Neuron (in vitro differentiated cells): ENCODE measurements around the gene ZNF446.
"Not testable (repeated sequence)": the region's sequence is repeated elsewhere in the genome, so short reads cannot be mapped to it uniquely, and the experiment has no call there.

Experiments
- H2AFZ ChIP-seq: one replicate; pipeline ENCODE4 v1.6.1; 2013; ENCODE audit warnings: low read depth, mild to moderate bottlenecking, inconsistent platforms, low read length, moderate library complexity
- H3K27me3 ChIP-seq: one replicate; pipeline ENCODE4 v1.6.1; 2013; ENCODE audit warnings: low read length; ENCODE audit not compliant: insufficient read depth
- H3K36me3 ChIP-seq: one replicate; pipeline ENCODE4 v1.6.1; 2013; ENCODE audit warnings: low read length; ENCODE audit not compliant: insufficient read depth
- H3K4me1 ChIP-seq: one replicate; pipeline ENCODE4 v1.6.1; 2013; ENCODE audit warnings: low read length; ENCODE audit not compliant: insufficient read depth
- H3K4me3 ChIP-seq: 2 replicates; pipeline ENCODE4 v1.5.1; 2013; ENCODE audit warnings: mild to moderate bottlenecking, low read length, moderate library complexity
- H3K9me3 ChIP-seq: one replicate; pipeline ENCODE4 v1.6.1; 2013; ENCODE audit warnings: low read length

The ZNF446 gene

GRCh38 chr19:58497634-58498170, 21.6 kb downstream of the ZNF446 start:
- H3K4me3 ChIP-seq = no peak overlapping the region
- H3K4me1 ChIP-seq = peaks cover 12% of the 10 kb centered on the region
- H3K36me3 ChIP-seq = no peaks in the 10 kb centered on the region
- H3K9me3 ChIP-seq = no peaks in the 10 kb centered on the region
- no peaks in the 10 kb centered on the region for H3K27me3 ChIP-seq
- no peak overlapping the region for H2AFZ ChIP-seq

- Histone ChIP-seq H2AFZ (peak overlapping the region; percentile 42), H3K4me1 (peaks cover 12% of the 10 kb centered on the region), H3K27me3 (no peaks in the 10 kb centered on the region), H3K4me3 (peak overlapping the region; percentile 51), H3K9me3 (no peaks in the 10 kb centered on the region), H3K36me3 (no peaks in the 10 kb centered on the region)
These were observed 22.3 kb downstream of the ZNF446 start for GRCh38 chr19:58498316-58499020.

- Histone ChIP-seq H3K27me3 (no peaks in the 10 kb centered on the region), H3K36me3 (no peaks in the 10 kb centered on the region)
These were observed 23.1 kb downstream of the ZNF446 start for GRCh38 chr19:58499021-58499927.

GRCh38 chr19:58500242-58500641, 24.1 kb downstream of the ZNF446 start:
- peak overlapping the region; percentile 51 for H3K4me3 ChIP-seq
- H3K27me3 ChIP-seq = no peaks in the 10 kb centered on the region
- H3K9me3 ChIP-seq = no peaks in the 10 kb centered on the region

More at GRCh38 chr19:58499021-58499927, 23.1 kb downstream of the ZNF446 start:
- Histone ChIP-seq H3K4me1 (peaks cover 12% of the 10 kb centered on the region), H3K9me3 (no peaks in the 10 kb centered on the region), H3K4me3 (peak overlapping the region; percentile 51), H2AFZ (peak overlapping the region; percentile 42)

GRCh38 chr19:58507602-58508223, 31.6 kb downstream of the ZNF446 start:
- not testable (repeated sequence) for H3K27me3 ChIP-seq, H3K4me1 ChIP-seq, H3K4me3 ChIP-seq, H2AFZ ChIP-seq, H3K9me3 ChIP-seq, H3K36me3 ChIP-seq

More at GRCh38 chr19:58500242-58500641, 24.1 kb downstream of the ZNF446 start:
- Histone ChIP-seq H3K36me3 (no peaks in the 10 kb centered on the region), H3K4me1 (peaks cover 12% of the 10 kb centered on the region), H2AFZ (no peak overlapping the region)

- no peak overlapping the region for H2AFZ ChIP-seq
- H3K9me3 ChIP-seq = peaks cover under 1% of the 10 kb centered on the region
- H3K36me3 ChIP-seq = peaks cover 17% of the 10 kb centered on the region
- no peaks in the 10 kb centered on the region for H3K4me1 ChIP-seq
- H3K27me3 ChIP-seq = no peaks in the 10 kb centered on the region
- no peak overlapping the region for H3K4me3 ChIP-seq
These were observed 33.6 kb downstream of the ZNF446 start for GRCh38 chr19:58509731-58510083.

- H3K4me1 ChIP-seq = no peaks in the 10 kb centered on the region
These were observed 34.1 kb downstream of the ZNF446 start for GRCh38 chr19:58510084-58510862.

GRCh38 chr19:58511353-58512208, 35.4 kb downstream of the ZNF446 start, which contains the start of gene SLC27A5:
Gene SLC27A5, minus strand, starts transcription at chr19:58511992. Its CDS starts 37 bp downstream, at chr19:58511955.
- H3K36me3 ChIP-seq = peaks cover 26% of the 10 kb centered on the region
- H3K9me3 ChIP-seq = peaks cover 2% of the 10 kb centered on the region
- no peak within 1 kb of the TSS for H3K4me3 ChIP-seq

More at GRCh38 chr19:58510084-58510862, 34.1 kb downstream of the ZNF446 start:
- Histone ChIP-seq H3K4me3 (no peak overlapping the region), H2AFZ (no peak overlapping the region), H3K36me3 (peaks cover 20% of the 10 kb centered on the region), H3K9me3 (peaks cover 2% of the 10 kb centered on the region), H3K27me3 (no peaks in the 10 kb centered on the region)

GRCh38 chr19:58513213-58513693, 37.1 kb downstream of the ZNF446 start:
- H3K27me3 ChIP-seq = no peaks in the 10 kb centered on the region
- peaks cover 37% of the 10 kb centered on the region for H3K36me3 ChIP-seq
- H3K4me3 ChIP-seq = no peak overlapping the region
- H2AFZ ChIP-seq = no peak overlapping the region
- peaks cover 2% of the 10 kb centered on the region for H3K9me3 ChIP-seq
- H3K4me1 ChIP-seq = peaks cover 4% of the 10 kb centered on the region

More at GRCh38 chr19:58511353-58512208, 35.4 kb downstream of the ZNF446 start, which contains the start of gene SLC27A5:
- no peaks in the 10 kb centered on the region for H3K27me3 ChIP-seq
- H2AFZ ChIP-seq = no peak within 1 kb of the TSS
- no peaks in the 10 kb centered on the region for H3K4me1 ChIP-seq

- Histone ChIP-seq H3K9me3 (peaks cover 2% of the 10 kb centered on the region), H3K36me3 (peaks cover 37% of the 10 kb centered on the region), H3K27me3 (no peaks in the 10 kb centered on the region), H3K4me1 (peaks cover 7% of the 10 kb centered on the region), H3K4me3 (no peak overlapping the region), H2AFZ (no peak overlapping the region)
These were observed 37.8 kb downstream of the ZNF446 start for GRCh38 chr19:58513694-58514563.

GRCh38 chr19:58514564-58515022, 38.4 kb downstream of the ZNF446 start:
- H3K36me3 ChIP-seq = peaks cover 37% of the 10 kb centered on the region
- H3K4me1 ChIP-seq = peaks cover 7% of the 10 kb centered on the region
- H3K9me3 ChIP-seq = peaks cover 2% of the 10 kb centered on the region
- H2AFZ ChIP-seq = no peak overlapping the region
- no peak overlapping the region for H3K4me3 ChIP-seq
- H3K27me3 ChIP-seq = no peaks in the 10 kb centered on the region
